ENCODE results near the gene DHRSX.
"Not testable (repeated sequence)": the region's sequence is repeated elsewhere in the genome, so short reads cannot be mapped to it uniquely, and the experiment has no call there.

Gene DHRSX

DNA sequence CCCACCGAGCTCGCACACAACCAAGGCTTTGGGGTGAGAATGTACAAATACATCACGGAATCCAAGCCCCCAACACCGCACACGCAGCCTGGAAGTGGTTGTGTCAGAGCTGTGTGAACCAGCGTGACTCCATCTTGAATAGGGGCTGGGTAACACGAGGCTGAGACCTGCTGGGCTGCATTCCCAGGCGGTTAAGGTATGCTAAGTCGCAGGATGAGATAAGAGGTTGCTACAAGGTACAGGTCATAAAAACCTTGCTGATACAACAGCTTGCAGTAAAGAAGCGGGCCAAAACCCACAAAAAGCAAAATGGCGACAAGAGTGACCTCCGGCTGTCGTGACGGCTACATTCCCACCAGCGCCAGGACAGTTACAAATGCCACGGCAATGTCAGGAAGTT, 258.4 kb downstream of the DHRSX start:
- DNase-seq = no peak

DNA sequence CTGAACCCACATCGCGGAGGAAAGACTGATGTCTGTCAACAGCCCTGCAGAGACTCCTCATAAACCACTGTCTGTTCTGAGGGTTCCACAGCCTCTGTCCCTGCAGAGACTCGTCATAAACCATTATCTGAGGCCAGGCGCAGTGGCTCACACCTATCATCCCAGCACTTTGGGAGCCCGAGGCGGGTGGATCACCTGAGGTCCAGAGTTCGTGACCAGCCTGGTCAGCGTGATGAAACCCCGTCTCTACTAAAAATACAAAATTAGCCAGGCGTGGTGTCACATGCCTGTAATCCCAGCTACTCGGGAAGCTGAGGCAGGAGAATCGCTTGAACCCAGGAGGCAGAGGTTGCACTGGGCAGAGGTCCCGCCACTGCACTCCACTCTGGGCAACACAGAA, 259.3 kb downstream of the DHRSX start:
- not testable (repeated sequence) for DNase-seq

DNA sequence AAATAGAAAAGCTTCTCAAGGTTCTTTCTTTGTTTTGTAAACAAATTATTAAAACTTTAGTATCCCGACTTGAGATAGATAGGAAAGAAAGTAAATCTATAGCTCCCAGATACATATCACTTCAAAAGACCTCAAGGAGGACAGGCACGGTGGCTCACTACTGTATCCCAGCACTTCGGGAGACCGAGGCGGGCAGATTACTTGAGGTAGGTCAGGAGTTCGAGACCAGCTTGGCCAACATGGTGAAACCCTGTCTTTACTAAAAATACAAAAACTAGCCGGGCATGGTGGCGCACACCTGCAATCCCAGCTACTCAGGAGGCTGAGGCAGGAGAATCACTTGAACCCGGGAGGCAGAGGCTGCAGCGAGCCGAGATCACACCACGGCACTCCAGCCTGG, 260.0 kb downstream of the DHRSX start:
- DNase-seq = not testable (repeated sequence)

DNA sequence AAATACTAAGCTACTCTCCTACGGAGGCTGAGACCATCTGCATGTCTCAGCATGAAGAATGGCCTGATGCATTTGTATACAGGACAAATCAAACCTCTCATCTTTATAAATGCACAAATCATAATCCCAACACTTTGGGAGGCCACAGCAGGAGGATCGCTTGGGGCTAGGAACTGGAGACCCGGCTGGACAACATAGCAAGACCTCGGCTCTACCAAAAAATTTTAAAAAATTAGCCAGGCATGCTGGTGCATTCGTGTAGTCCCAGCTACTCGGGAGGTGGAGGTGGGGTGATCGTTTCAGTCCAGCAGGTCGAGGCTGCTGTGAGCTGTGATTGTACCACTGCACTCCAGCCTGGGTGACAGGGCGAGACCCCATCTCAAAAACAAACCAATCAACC, 262.8 kb downstream of the DHRSX start:
- DNase-seq = no peak

DNA sequence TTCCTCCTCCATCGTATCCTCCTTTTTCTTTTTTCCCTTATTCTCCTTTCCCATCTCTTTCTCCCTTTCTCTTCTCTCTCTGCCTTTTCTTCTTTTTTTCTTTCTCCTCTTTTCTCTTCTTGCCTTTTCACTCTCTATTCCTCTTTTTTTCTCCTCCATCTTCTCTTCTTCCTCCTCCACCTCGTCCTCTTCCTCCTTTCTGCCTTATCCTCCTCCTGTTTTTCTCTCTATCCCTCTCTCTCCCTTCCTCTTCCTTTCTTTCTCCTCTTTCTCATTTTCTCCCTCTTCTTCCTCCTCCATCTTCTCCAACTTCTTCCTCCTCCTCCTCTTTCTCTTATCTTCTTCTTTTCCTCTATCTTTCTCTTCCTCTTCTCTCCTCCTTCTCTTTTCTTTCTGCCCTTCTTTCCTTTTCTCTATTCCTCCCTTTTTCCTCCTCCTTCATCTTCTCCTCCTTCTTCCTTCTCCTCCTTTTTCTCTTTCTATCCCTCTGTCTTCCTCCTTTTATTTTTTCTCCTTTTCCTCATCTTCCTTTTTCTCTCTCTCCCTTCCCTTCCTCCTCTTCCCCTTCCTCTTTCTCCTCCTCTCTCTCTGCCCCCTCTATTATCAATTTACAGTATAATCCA, 269.1 kb downstream of the DHRSX start:
- DNase-seq = no peak

DNA sequence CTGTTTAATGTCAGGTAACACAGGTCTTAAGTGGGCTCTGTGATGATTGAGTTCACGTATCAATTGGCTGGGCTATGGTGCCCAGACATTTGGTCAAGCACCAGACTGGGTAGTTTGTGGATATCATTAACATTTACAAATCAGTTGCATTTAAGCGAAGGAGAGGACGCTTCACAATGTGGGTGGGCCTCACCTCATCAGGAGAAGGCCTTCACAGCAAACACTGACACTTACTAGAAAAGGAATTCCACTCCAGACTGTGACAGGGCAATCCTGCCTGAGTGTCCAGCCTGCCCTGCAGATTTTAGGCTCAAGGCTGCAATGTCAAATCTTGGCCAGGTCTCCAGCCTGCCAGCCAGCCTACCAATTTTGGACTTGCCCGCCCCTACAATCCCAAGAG, 270.3 kb downstream of the DHRSX start:
- no peak for DNase-seq

DNA sequence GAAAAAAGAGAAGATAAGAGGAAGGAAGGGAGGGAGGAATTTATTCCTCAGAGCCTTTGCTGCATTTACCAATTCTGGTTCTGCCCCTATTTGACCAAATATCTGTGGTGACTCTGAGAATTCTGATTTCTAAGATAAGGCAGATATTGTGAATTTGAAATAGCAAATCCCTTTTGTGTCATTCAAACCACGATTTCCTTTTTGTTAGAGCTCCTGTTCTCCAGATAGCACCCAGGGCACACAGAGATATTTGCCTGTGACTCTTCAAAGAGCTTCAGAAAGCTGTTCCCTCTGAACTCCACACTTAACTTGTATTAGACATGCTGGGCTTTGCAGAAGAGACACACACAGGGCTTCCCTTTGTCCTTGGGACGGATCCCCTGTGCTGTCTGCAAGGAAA, 272.2 kb downstream of the DHRSX start:
- no peak for DNase-seq

DNA sequence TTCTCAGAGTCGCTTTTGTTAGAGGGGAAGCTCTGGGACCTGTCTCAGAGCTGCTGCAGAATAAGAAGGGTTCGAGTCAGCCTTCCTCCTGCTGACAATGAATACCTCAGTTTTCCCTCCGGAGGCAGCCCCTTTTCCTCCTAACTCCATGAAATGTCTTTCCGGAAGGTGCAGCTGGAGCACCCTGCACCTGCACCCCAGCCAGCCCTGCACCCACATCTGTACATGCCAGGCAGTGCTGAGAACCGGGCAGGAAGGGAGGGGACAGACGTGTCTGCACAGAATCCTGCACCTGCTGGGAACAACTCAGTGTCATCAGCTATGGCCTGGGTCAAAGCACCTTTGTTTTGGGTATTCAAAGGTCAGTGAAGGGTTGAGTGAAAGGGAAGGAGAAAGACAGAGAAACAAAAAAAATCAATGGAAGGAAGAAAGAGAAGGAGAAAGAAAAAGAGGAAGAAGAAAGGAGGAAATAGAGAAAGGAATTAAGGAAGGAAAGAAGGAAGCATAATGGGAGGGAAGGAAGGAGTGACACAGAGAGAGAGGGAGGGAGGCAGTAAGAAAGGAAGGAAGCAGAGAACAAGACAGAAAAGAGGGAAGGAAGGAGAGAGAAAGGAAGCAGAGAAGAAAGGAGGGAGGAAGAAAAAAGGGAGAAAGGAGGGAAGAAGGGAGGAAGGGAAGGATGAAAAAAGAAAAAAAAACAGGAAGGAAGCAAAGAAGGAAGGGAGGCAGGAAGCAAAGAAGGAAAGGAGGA, 273.7 kb downstream of the DHRSX start:
- no peak for DNase-seq

DNA sequence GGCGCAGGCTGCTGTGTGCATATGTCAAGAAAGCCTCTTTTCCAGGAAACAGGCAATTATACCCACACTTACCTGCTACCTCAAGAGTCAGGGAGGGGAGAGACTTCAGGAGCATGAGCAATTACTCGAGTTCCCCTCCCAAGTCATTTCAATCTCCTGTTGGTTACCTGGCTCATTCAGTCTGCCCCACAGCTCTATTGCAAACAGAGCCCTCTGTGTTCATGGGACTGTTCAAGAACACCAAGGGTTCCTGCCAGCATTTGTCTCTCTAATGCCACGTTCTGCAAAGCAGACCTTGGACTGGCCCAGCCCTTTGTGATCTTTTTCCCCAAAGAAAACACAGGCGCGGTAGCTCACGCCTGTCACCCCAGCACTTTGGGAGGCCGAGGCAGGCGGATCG, 274.6 kb downstream of the DHRSX start:
- DNase-seq = no peak

DNA sequence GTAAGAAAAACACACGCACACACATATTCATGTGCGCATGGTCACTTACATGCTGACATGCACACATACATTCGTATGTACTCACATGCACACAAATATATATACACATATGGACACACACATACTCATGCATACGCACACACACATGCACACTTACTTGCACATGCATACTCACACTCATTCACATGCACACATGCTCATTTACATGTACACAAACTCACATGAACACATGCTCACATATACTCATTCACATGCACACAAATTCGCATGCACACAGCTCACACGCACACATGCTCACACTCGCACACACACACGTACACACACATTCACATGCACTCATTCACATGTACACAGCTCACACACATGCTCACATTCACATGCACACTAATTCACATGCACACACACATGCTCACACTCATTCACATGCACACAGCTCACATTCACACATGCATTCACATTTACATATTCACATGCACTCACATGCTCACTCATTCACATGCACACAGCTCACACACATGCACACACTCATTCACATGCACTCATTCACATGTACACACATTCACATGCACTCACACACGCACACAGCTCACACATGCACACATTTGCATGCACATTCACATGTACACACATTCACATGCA, 276.1 kb downstream of the DHRSX start:
- no peak for DNase-seq

DNA sequence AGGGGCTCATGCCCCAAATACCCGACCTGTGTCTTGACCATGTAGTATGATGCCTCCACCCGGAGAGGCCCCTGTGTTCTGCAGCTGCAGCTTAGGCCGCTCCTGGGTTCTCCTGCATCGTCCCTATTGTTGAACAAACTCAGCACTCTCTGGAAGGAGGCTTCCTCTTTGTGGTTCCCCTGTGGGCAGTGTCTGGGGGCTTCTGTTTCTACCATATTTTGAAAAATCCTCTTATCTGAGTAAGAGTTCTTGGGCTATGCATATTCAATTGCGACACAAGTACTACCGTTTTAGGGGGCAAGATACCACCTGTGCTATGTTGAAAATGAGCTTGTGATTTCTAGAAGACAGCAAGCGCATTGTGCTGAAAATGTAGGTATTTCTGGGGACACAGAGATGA, 276.6 kb downstream of the DHRSX start:
- no peak for DNase-seq

DNA sequence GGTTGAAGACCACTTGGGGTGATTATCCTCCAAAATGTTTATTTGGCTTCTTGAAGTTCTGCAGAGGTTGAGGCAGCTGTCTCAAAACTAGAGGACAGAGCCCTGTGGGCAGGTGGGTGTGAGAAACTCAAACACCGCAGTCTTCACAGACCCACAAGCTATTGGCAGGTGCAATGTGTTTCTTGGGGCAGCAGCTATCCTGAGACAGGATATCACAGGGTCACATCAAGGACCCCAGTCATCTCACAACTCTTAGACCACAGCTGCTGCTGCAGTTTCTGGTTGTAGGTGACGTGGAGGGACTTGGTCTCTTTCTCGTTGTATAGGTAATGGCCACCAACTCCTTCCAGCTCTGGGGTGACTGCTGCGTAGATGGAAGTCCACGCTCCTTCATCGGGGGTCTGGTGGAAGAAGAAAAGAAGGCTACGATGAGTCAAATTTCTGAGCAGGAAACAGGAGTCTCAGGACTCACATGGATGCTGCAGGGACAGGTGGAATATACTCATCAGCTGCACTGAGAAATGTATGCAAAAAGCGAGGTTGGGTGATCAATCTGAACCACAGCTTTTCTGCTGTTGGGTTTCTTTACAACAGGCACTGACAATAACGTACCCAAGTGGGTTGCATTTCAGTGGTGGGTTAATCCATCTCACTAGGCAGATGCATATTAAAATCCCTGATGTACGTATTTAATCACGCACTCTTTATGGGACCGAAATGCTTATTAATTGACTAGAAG, 279.8 kb downstream of the DHRSX start:
- DNase-seq = no peak

DNA sequence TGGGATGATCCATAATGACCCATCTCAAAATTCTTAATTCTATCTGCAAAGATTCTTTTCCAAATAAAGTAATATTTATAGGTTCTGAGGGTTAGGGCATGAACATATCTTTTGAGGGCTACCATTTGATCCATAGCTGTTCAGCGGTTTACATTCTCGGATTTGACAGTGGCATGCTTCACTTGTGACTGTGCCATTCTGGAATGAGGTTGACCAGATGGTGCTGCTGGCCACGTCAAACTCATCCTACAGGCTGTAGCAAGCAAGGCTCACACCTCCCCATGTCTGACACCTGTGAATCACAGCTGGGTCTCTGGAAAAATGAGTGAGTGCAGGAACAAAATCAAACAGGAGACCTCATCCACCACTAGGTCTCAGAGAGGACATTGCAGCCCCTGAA, 280.5 kb downstream of the DHRSX start:
- no peak for DNase-seq

DNA sequence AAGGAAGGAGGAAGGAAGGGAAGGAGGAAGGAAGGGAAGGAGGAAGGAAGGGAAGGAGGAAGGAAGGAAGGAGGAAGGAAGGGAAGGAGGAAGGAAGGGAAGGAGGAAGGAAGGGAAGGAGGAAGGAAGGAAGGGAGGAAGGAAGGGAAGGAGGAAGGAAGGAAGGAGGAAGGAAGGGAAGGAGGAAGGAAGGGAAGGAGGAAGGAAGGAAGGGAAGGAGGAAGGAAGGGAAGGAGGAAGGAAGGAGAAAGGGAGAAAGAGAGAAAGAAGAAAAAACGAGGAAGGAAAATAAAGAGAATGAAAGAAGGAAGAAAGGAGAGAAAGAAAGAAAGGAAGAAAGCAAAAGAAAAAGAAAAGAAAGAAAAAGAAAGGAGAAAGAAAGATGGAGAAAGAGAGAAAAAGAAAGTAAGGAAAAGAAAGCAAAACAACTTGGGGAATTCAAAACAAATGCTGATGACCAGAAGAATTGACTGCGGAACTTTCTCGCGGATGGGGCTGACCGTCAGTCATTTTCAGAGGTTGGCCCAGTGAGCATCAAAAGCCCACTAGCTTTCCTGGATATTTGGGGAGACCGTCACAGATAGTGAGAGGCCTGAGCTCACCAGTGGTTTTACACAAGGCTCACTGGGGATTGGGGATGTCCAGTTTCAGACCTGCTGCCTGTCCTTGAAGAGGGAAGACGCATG, 286.5 kb downstream of the DHRSX start:
- not testable (repeated sequence) for DNase-seq

DNA sequence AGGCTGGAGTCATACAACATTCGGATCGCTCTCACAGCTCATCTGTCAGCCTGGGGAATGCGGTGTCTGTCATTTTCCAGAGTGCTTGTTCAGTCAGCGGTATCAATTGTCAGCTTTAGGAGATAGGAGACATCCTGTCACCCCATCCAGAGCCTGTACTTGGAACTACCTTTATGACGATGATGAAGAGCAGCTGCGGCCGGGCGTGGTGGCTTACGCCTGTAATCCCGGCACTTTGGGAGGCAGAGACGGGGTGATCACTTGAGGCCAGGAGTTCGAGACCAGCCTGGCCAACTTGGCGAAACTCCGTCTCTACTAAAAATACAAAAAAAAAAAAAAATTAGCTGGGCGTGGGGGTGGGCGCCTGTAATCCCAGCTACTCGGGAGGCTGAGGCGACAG, 289.1 kb downstream of the DHRSX start:
- not testable (repeated sequence) for DNase-seq

DNA sequence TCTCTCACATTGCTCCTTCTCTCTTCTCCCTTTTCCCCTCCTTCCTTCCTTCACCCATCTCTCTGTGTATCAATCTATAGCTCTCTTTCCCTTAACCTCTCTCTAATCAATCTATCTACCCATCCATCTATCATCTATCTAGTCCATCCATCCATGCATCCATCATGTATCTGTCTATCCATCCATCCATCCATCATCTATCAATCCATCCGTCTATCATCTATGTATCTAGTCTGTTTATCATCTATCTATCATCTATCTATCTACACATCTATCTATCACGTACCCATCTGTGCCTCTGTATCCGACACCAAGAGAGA, 307.5 kb downstream of the DHRSX start:
- no peak for DNase-seq

DNA sequence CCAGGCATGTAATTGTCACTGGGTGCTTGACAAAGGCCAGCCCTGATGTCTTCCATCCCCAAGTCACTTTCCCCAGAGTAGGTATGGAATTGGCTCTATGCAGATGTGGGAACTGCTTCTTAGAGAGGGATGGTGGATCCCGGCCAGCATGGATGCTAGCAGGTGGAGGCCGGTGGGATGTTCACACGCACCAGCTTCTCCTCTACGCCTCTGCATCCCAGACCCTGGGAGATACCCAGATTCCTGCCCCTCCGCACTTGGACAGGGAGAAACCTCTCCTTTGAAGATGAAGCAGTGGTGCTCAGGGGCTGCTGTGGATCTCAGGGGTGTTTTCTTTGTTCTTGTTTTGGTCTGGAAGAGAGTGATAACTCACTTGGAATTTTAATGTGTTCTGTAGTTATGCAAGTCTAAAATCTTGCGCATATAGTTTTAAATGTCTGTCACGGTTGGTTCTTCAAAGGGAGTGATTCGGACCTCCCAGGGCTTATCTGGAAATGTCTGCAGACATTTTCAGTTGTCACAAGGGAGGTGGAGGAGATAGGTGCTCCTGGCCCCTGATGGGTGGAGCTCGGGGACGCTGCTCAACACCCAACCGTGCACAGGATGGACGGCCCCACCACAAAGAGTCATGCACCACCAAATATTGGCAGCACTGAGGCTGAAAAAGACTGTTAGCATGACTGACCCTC, 308.0 kb downstream of the DHRSX start:
- DNase-seq = no peak

DNA sequence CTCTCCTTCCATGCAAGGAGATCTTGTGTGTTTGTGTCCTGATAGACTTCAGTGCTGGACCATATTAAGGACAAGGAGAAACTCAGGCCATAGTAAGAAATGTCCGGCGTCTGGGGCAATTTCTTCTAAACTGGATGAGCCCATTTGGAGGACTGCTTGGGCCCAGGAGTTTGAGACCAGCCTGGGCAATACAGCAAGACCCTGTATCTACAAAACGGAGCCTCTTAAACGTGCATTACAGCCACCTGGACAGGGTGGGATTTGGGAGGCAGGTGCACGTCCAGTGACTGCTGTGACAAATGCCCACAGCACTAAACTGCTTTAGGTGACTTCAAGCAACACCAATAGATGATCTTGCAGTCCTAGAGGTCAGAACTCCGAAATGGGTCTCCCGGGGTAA, 311.9 kb downstream of the DHRSX start:
- DNase-seq = no peak

DNA sequence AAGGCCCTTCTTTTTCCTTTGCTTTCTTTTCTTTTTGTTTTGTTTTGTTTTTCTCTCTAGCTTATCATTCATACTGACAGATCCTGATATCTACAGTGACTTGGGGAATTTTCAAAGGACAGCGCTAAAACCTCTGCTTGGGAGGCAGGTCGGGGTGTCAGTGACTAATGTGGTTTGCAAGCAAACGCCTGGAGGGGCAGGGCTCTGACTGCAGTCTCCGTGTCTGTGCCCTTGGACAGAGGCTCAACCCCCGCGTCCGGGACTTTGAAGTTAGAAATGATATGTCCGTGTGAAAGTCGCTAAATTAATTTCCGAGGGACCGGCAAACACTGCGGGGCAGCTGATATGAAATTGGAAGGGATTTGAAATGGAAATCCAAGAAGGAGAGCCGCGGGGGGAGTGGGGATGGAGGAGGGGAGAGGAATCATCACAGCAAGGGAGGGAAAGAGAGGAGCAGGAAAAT, 312.4 kb downstream of the DHRSX start:
- no peak for DNase-seq

DNA sequence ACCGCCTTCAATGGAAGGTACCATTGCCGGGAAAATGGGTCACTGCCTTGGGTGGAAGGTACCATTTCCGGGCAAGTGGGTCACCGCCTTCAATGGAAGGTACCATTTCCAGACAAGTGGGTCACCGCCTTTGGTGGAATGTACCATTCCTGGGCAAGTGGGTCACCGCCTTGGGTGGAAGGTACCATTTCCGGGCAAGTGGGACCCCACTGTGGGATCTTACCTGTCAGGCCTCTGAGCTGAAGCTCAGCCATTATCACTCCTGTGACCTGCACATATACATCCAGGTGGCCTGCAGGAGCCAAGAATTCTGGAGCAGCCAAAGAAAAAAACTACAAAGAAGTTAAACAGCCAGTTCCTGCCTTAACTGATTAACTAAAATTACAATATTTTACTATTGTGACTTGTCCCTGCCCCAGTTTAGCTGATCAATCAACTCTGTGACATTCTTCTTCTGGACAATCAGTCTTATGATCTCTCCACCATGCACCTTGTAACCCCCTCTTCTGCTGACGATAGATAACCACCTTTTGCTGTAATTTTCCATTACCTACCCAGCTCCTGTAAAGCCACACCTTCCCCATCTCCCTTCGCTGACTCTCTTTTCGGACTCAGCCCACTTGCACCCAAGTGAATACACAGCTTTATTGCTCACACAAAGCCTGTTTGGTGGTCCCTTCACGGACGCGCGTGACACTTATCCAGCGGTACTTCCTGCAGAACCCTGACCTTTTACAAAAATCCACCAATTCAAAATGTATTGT, 313.2 kb downstream of the DHRSX start:
- DNase-seq = no peak

DNA sequence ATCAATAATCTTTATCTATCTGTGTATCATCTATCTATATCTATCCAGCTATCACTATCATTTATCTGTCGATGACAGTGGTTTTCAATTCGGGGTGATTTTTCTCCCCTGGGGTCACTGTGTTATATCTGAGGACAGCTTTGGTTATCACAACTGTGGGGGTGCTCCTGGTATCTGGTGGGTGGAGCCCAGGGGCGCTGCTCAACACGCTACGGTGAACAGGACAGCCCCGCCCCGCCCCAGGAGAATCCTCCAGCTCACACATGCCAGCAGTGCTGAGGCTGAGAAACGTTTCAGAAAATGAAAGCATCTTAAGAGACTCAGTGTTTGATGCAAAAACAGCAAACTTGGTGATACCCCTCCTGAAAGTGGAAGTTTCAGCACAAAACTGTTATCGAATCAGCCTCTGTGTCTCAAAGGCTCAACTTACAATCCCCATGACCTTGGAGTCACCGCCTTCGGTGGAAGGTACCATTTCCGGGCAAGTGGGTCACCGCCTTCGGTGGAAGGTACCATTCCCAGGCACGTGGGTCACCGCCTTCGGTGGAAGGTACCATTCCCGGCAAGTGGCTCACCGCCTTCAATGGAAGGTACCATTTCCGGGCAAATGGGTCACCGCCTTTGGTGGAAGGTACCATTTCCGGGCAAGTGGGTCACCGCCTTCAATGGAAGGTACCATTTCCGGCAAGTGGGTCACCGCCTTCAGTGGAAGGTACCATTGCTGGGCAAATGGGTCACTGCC, 315.3 kb downstream of the DHRSX start:
- no peak for DNase-seq
